H9 (cell line): ENCODE measurements around the gene IFIT5. TPM values are rescaled to one million over a fixed set of nuclear protein-coding genes. Genes with fewer than 3 reads are reported as not detected.

Experiments
- DNase-seq: peaks from one replicate; pipeline ENCODE4 v3.0.0-alpha.2; 2017
- H2AFZ ChIP-seq: one replicate; pipeline ENCODE4 v1.6.1; 2013; ENCODE audit warnings: mild to moderate bottlenecking, low read length, control low read depth, moderate library complexity
- H2AK5ac ChIP-seq: 2 replicates; pipeline ENCODE4 v1.6.1; 2013; ENCODE audit warnings: low read length, control low read depth, mixed read lengths; ENCODE audit not compliant: insufficient read length
- H2BK120ac ChIP-seq: one replicate; pipeline ENCODE4 v1.6.1; 2013; ENCODE audit warnings: low read depth, mild to moderate bottlenecking, low read length, control low read depth, inconsistent platforms; ENCODE audit not compliant: poor library complexity, severe bottlenecking
- H2BK12ac ChIP-seq: 2 replicates; pipeline ENCODE4 v1.6.1; 2013; ENCODE audit warnings: low read length, control low read depth, mixed read lengths, low read depth; ENCODE audit not compliant: insufficient read length
- H2BK15ac ChIP-seq: 2 replicates; pipeline ENCODE4 v1.6.1; 2013; ENCODE audit warnings: low read depth, low read length, control low read depth
- H2BK20ac ChIP-seq: one replicate; pipeline ENCODE4 v1.6.1; 2013; ENCODE audit warnings: low read depth, mild to moderate bottlenecking, low read length, control low read depth, inconsistent platforms; ENCODE audit not compliant: poor library complexity, severe bottlenecking
- H2BK5ac ChIP-seq: 2 replicates; pipeline ENCODE4 v1.6.1; 2013; ENCODE audit warnings: low read length, control low read depth, mixed read lengths; ENCODE audit not compliant: insufficient read length
- H3K14ac ChIP-seq: 2 replicates; pipeline ENCODE4 v1.6.1; 2013; ENCODE audit warnings: low read length, control low read depth; ENCODE audit not compliant: insufficient read depth
- H3K18ac ChIP-seq: 2 replicates; pipeline ENCODE4 v1.6.1; 2013; ENCODE audit warnings: low read depth, mild to moderate bottlenecking, mixed read lengths, low read length, control low read depth; ENCODE audit not compliant: insufficient read length
- H3K23ac ChIP-seq: 2 replicates; pipeline ENCODE4 v1.6.1; 2013; ENCODE audit warnings: low read length, control low read depth, mixed read lengths, low read depth; ENCODE audit not compliant: insufficient read length
- H3K23me2 ChIP-seq: 2 replicates; pipeline ENCODE4 v1.6.1; 2013; ENCODE audit warnings: low read depth, mild to moderate bottlenecking, mixed read lengths, low read length, control low read depth; ENCODE audit not compliant: insufficient read length, poor library complexity, severe bottlenecking
- H3K27ac ChIP-seq: 2 replicates; pipeline ENCODE4 v1.5.1; 2013; ENCODE audit warnings: low read length, control low read depth, mixed read lengths, low read depth; ENCODE audit not compliant: insufficient read length
- H3K27me3 ChIP-seq: 2 replicates; pipeline ENCODE4 v1.6.1; 2013; ENCODE audit warnings: low read length, control low read depth, inconsistent platforms; ENCODE audit not compliant: insufficient read depth
- H3K4ac ChIP-seq: 2 replicates; pipeline ENCODE4 v1.6.1; 2013; ENCODE audit warnings: low read depth, mild to moderate bottlenecking, control low read depth, inconsistent platforms, low read length, moderate library complexity
- H3K4me1 ChIP-seq: 2 replicates; pipeline ENCODE4 v1.6.1; 2013; ENCODE audit warnings: low read length, control low read depth, inconsistent platforms; ENCODE audit not compliant: insufficient read depth
- H3K4me2 ChIP-seq: 2 replicates; pipeline ENCODE4 v1.6.1; 2013; ENCODE audit warnings: low read length, control low read depth, mixed read lengths; ENCODE audit not compliant: insufficient read length, insufficient read depth
- H3K56ac ChIP-seq: 2 replicates; pipeline ENCODE4 v1.6.1; 2013; ENCODE audit warnings: low read depth, mild to moderate bottlenecking, mixed read lengths, low read length, control low read depth; ENCODE audit not compliant: insufficient read length
- H3K79me1 ChIP-seq: 2 replicates; pipeline ENCODE4 v1.6.1; 2013; ENCODE audit warnings: low read depth, mild to moderate bottlenecking, moderate library complexity, low read length, control low read depth, inconsistent platforms; ENCODE audit not compliant: insufficient read depth, poor library complexity, severe bottlenecking
- H3K79me2 ChIP-seq: 2 replicates; pipeline ENCODE4 v1.6.1; 2013; ENCODE audit warnings: low read length, control low read depth, inconsistent platforms; ENCODE audit not compliant: insufficient read depth
- H3K9ac ChIP-seq: 2 replicates; pipeline ENCODE4 v1.6.1; 2013; ENCODE audit warnings: low read length, control low read depth, mixed read lengths; ENCODE audit not compliant: insufficient read length; ENCODE audit errors: extremely low read depth
- H3K9me3 ChIP-seq: one replicate; pipeline ENCODE4 v1.6.1; 2013; ENCODE audit warnings: low read depth, low read length, inconsistent platforms; ENCODE audit not compliant: control insufficient read depth
- H3T11ph ChIP-seq: one replicate; pipeline ENCODE4 v1.6.1; 2013; ENCODE audit warnings: mild to moderate bottlenecking, low read length, control low read depth, inconsistent platforms
- H4K20me1 ChIP-seq: one replicate; pipeline ENCODE4 v1.6.1; 2013; ENCODE audit not compliant: control insufficient read depth, insufficient read length, insufficient read depth
- H4K5ac ChIP-seq: 2 replicates; pipeline ENCODE4 v1.6.1; 2013; ENCODE audit warnings: low read depth, mild to moderate bottlenecking, mixed read lengths, low read length, control low read depth; ENCODE audit not compliant: insufficient read length
- H4K8ac ChIP-seq: replicated peaks from 2 replicates; pipeline ENCODE4 v1.6.1; 2013; ENCODE audit warnings: low read length, control low read depth, mixed read lengths, low read depth; ENCODE audit not compliant: insufficient read length
- H4K91ac ChIP-seq: 2 replicates; pipeline ENCODE4 v1.6.1; 2013; ENCODE audit warnings: low read depth, mild to moderate bottlenecking, moderate library complexity, mixed read lengths, low read length, control low read depth; ENCODE audit not compliant: insufficient read length
- H3K27ac Mint-ChIP-seq, 3 experiments: 2 replicates in 2 of 3; 3 replicates in 1 of 3; pipeline ENCODE4 v1.8.0; 2020 to 2021; ENCODE audit warnings: mixed read lengths in 3 of 3, mild to moderate bottlenecking in 1 of 3, moderate library complexity in 1 of 3
- H3K27me3 Mint-ChIP-seq: 2 replicates; pipeline ENCODE4 v1.8.0; 2021; ENCODE audit warnings: low read depth, mild to moderate bottlenecking, moderate library complexity, mixed read lengths
- H3K36me3 Mint-ChIP-seq, 3 experiments: 2 replicates in 2 of 3; 3 replicates in 1 of 3; pipeline ENCODE4 v1.8.0; 2020 to 2021; ENCODE audit warnings: low read depth in 3 of 3, mixed read lengths in 3 of 3; ENCODE audit not compliant: insufficient read depth in 1 of 3
- H3K4me1 Mint-ChIP-seq, 2 experiments: 2 replicates each; pipeline ENCODE4 v1.8.0; 2020; ENCODE audit warnings: mixed read lengths in 2 of 2
- H3K4me3 Mint-ChIP-seq, 2 experiments: 2 replicates in 1 of 2; 3 replicates in 1 of 2; pipeline ENCODE4 v1.8.0; 2020 to 2021; ENCODE audit warnings: mild to moderate bottlenecking in 2 of 2, mixed read lengths in 2 of 2, moderate library complexity in 1 of 2
- H3K9me3 Mint-ChIP-seq, 2 experiments: 2 replicates in 1 of 2; 3 replicates in 1 of 2; pipeline ENCODE4 v1.8.0; 2020; ENCODE audit warnings: mild to moderate bottlenecking in 2 of 2, mixed read lengths in 2 of 2, moderate library complexity in 1 of 2
- WGBS: extraction: QIAGEN DNeasy Blood & Tissue Kit; methylation state at CpG from one replicate; pipeline ENCODE4 v1.1.7; 2013; ENCODE audit warnings: missing lambda C conversion rate, low lambda C conversion rate, mixed read lengths; ENCODE audit not compliant: insufficient read length; ENCODE audit errors: extremely low coverage; 5-methylcytosine and 5-hydroxymethylcytosine counted together
- total RNA-seq: library from RNA; stranded (reverse); gene quantifications from 2 replicates; pipeline ENCODE4 v1.2.1, GENCODE V29; 2021
- TF ChIP-seq, protein P1 (sequence below): fragments of 200-600 bp; sonication (generic); conservative IDR thresholded peaks from 3 replicates; pipeline ENCODE4 v1.8.0; 2021; ENCODE audit warnings: antibody characterized with exemption, mild to moderate bottlenecking

Gene IFIT5
- total RNA-seq, 1 experiment from 2014 or later = 2.3 TPM

DNA sequence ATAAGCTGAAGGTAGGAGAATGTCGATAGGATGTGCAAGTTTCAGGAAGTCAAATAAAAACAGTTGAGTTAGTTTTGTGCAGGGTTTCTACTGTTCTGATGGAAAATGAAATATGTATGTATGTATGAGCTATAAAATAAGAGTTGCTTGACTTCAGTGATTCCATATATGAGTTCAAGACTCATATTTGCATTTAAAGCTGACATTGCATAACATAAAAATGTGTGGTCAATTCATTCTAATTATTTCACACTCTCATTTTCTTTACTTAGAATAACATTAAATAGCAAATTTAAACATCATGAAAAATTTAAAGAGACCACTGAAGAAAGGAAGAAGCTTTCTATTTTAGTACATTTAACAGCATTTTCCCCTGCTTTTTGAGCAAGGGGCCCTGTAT is 37.8 kb downstream of the IFIT5 start:
- Histone ChIP-seq H4K8ac (no peak overlapping the region), H2AFZ (no peak overlapping the region), H3K23ac (no peak overlapping the region), H3K56ac (no peak overlapping the region), H3K4me2 (no peak overlapping the region), H4K20me1 (no peaks in the 10 kb centered on the region), H2BK20ac (no peak overlapping the region), H3K9ac (no peak overlapping the region), H3K23me2 (no peaks in the 10 kb centered on the region), H2BK12ac (no peak overlapping the region), H3K4me1 (no peaks in the 10 kb centered on the region; the same call in 1 of the 2 replicates), H3K79me1 (no peaks in the 10 kb centered on the region), H3K4ac (no peak overlapping the region), H3K9me3 (no peaks in the 10 kb centered on the region), H4K5ac (no peak overlapping the region), H2AK5ac (no peak overlapping the region), H3K14ac (no peak overlapping the region), H3K79me2 (no peaks in the 10 kb centered on the region), H2BK15ac (no peak overlapping the region), H4K91ac (no peak overlapping the region), H3K27me3 (no peaks in the 10 kb centered on the region), H2BK5ac (no peak overlapping the region), H2BK120ac (no peak overlapping the region), H3K27ac (no peak overlapping the region), H3K18ac (no peak overlapping the region), H3T11ph (no peak overlapping the region)
- H3K4me1 Mint-ChIP-seq = peaks cover 0 to 6% of the 10 kb centered on the region in 2 experiments; a peak in 2 of 4 replicates
- TF ChIP-seq, protein P1, sequence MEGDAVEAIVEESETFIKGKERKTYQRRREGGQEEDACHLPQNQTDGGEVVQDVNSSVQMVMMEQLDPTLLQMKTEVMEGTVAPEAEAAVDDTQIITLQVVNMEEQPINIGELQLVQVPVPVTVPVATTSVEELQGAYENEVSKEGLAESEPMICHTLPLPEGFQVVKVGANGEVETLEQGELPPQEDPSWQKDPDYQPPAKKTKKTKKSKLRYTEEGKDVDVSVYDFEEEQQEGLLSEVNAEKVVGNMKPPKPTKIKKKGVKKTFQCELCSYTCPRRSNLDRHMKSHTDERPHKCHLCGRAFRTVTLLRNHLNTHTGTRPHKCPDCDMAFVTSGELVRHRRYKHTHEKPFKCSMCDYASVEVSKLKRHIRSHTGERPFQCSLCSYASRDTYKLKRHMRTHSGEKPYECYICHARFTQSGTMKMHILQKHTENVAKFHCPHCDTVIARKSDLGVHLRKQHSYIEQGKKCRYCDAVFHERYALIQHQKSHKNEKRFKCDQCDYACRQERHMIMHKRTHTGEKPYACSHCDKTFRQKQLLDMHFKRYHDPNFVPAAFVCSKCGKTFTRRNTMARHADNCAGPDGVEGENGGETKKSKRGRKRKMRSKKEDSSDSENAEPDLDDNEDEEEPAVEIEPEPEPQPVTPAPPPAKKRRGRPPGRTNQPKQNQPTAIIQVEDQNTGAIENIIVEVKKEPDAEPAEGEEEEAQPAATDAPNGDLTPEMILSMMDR = no peak
- WGBS = no CpG with 5 or more reads among the region's 1 CpG
- no peaks in the 10 kb centered on the region; a peak in 1 of 7 replicates for H3K36me3 Mint-ChIP-seq
- H3K27me3 Mint-ChIP-seq = peaks cover 4% of the 10 kb centered on the region
- no peak overlapping the region for H3K27ac Mint-ChIP-seq
- no peak for DNase-seq
- no peak overlapping the region for H3K4me3 Mint-ChIP-seq
- no peaks in the 10 kb centered on the region; a peak in 1 of 5 replicates for H3K9me3 Mint-ChIP-seq
